Lower leg skin (tissue), 3 donors: ENCODE measurements around the gene RFNG.

Experiments used
- CTCF ChIP-seq, 3 donors: fragments of 450-650 bp; IDR thresholded peaks; one replicate each; pipeline ENCODE4 v1.5.1; 2016; ENCODE audit warnings: antibody characterized with exemption in 3 of 3, mild to moderate bottlenecking in 3 of 3, moderate library complexity in 2 of 3
- POLR2A ChIP-seq, 2 donors: fragments of 450-650 bp; IDR thresholded peaks; one replicate each; pipeline ENCODE4 v1.6.1; 2016 to 2017; ENCODE audit warnings: antibody characterized with exemption in 2 of 2, mild to moderate bottlenecking in 1 of 2, moderate library complexity in 1 of 2

GRCh38 chr17:82049521-82049971 is 2.1 kb downstream of the RFNG start:
- TF ChIP-seq CTCF (IDR thresholded peaks at IDR 0.05) (no peak), POLR2A (IDR thresholded peaks at IDR 0.05) (no peak)
